DND-41 (cell line): ENCODE data around the gene TBCD.

Experiments used
- ATAC-seq: fragments of 200-7000 bp; cut with Tn5 transposase; 3 replicates; pipeline ENCODE4 v1.9.1; 2021; ENCODE audit warnings: low read depth; ENCODE audit not compliant: insufficient read depth
- DNase-seq: peaks from one replicate; pipeline ENCODE4 v3.0.0-alpha.2; 2020
- H2AFZ ChIP-seq: 2 replicates; pipeline ENCODE4 v1.6.0; 2012; ENCODE audit warnings: low read depth, low read length
- H3K27ac ChIP-seq: 2 replicates; pipeline ENCODE4 v1.5.1; 2012; ENCODE audit warnings: low read length, inconsistent platforms
- H3K27me3 ChIP-seq: fragments of 200-600 bp; sonication (generic); 2 replicates; pipeline ENCODE4 v1.6.0; 2012; ENCODE audit warnings: low read length, mild to moderate bottlenecking, inconsistent platforms; ENCODE audit not compliant: insufficient read depth, poor library complexity
- H3K36me3 ChIP-seq: 2 replicates; pipeline ENCODE4 v1.5.1; 2012; ENCODE audit warnings: low read length, inconsistent platforms; ENCODE audit not compliant: insufficient read depth
- H3K4me1 ChIP-seq: 2 replicates; pipeline ENCODE4 v1.5.1; 2012; ENCODE audit warnings: mild to moderate bottlenecking, low read length; ENCODE audit not compliant: insufficient read depth
- H3K4me2 ChIP-seq: 2 replicates; pipeline ENCODE4 v1.6.0; 2012; ENCODE audit warnings: mild to moderate bottlenecking, moderate library complexity, low read length, inconsistent platforms; ENCODE audit not compliant: insufficient read depth
- H3K4me3 ChIP-seq, 2 experiments: fragments of 200-600 bp in 1 of 2; shearing (Covaris generic) in 1 of 2; 2 replicates each; pipeline ENCODE4 v1.5.1; 2012 to 2016; ENCODE audit warnings: inconsistent platforms in 2 of 2, low read length in 2 of 2, mild to moderate bottlenecking in 2 of 2, low read depth in 1 of 2, moderate library complexity in 1 of 2
- H3K79me2 ChIP-seq: 2 replicates; pipeline ENCODE4 v1.6.0; 2012; ENCODE audit warnings: low read length, inconsistent platforms; ENCODE audit not compliant: insufficient read depth
- H3K9ac ChIP-seq: 2 replicates; pipeline ENCODE4 v1.6.0; 2012; ENCODE audit warnings: low read depth, mild to moderate bottlenecking, inconsistent platforms, low read length, moderate library complexity
- H3K9me3 ChIP-seq: 2 replicates; pipeline ENCODE4 v1.5.1; 2012; ENCODE audit warnings: low read length, moderate library complexity, mild to moderate bottlenecking, inconsistent platforms; ENCODE audit not compliant: insufficient read depth, severe bottlenecking
- H4K20me1 ChIP-seq: 2 replicates; pipeline ENCODE4 v1.6.0; 2012; ENCODE audit warnings: low read length; ENCODE audit not compliant: insufficient read depth
- CTCF ChIP-seq: IDR thresholded peaks from 2 replicates; pipeline ENCODE4 v1.5.1; 2012; ENCODE audit warnings: borderline replicate concordance, low read length, moderate library complexity, mild to moderate bottlenecking; ENCODE audit not compliant: poor library complexity, severe bottlenecking; ENCODE audit errors: extremely low read depth
- EZH2 ChIP-seq: IDR thresholded peaks from 3 replicates; pipeline ENCODE4 v1.6.1; 2012; ENCODE audit warnings: borderline replicate concordance, low read depth, mild to moderate bottlenecking, moderate library complexity, low read length, inconsistent platforms; ENCODE audit not compliant: severe bottlenecking

TBCD gene

GRCh38 chr17:82807101-82807500, 55.2 kb downstream of the TBCD start:
- Histone ChIP-seq H4K20me1 (peaks cover 33% of the 10 kb centered on the region), H2AFZ (no peak overlapping the region), H3K4me2 (no peak overlapping the region), H3K9ac (no peak overlapping the region), H3K4me1 (no peaks in the 10 kb centered on the region), H3K79me2 (peaks cover 33% of the 10 kb centered on the region), H3K27ac (no peak overlapping the region), H3K27me3 (no peaks in the 10 kb centered on the region), H3K4me3 (no peak overlapping the region), H3K36me3 (peaks cover 75% of the 10 kb centered on the region), H3K9me3 (no peaks in the 10 kb centered on the region)
- DNase-seq (no peak), ATAC-seq (no peak)
- TF ChIP-seq EZH2 (no peak), CTCF (no peak)

GRCh38 chr17:82807562-82807961, 55.7 kb downstream of the TBCD start:
- peaks cover 75% of the 10 kb centered on the region for H3K36me3 ChIP-seq
- TF ChIP-seq CTCF (no peak), EZH2 (no peak)
- no peaks in the 10 kb centered on the region for H3K9me3 ChIP-seq
- H3K9ac ChIP-seq = no peak overlapping the region
- H4K20me1 ChIP-seq = peaks cover 28% of the 10 kb centered on the region
- H3K27ac ChIP-seq = no peak overlapping the region
- no peak overlapping the region for H3K4me2 ChIP-seq
- H3K4me3 ChIP-seq = no peak overlapping the region
- H3K79me2 ChIP-seq = peaks cover 29% of the 10 kb centered on the region
- ATAC-seq (no peak), DNase-seq (no peak)
- no peaks in the 10 kb centered on the region for H3K4me1 ChIP-seq
- no peaks in the 10 kb centered on the region for H3K27me3 ChIP-seq
- H2AFZ ChIP-seq = no peak overlapping the region

GRCh38 chr17:82808006-82808405, 56.1 kb downstream of the TBCD start:
- Histone ChIP-seq H3K4me1 (no peaks in the 10 kb centered on the region), H3K9me3 (no peaks in the 10 kb centered on the region), H3K79me2 (peaks cover 24% of the 10 kb centered on the region), H4K20me1 (peaks cover 24% of the 10 kb centered on the region), H3K4me2 (no peak overlapping the region), H3K4me3 (no peak overlapping the region), H3K27me3 (no peaks in the 10 kb centered on the region), H3K36me3 (peaks cover 75% of the 10 kb centered on the region), H2AFZ (no peak overlapping the region), H3K27ac (no peak overlapping the region), H3K9ac (no peak overlapping the region)
- ATAC-seq (no peak), DNase-seq (no peak)
- no peak for TF ChIP-seq CTCF
- TF ChIP-seq EZH2 = no peak
